Lower leg skin (tissue), 3 donors: ENCODE results near the gene ADAMTS8.

Source experiments
- CTCF ChIP-seq, 3 donors: fragments of 450-650 bp; IDR thresholded peaks; one replicate each; pipeline ENCODE4 v1.5.1; 2016; ENCODE audit warnings: antibody characterized with exemption in 3 of 3, mild to moderate bottlenecking in 3 of 3, moderate library complexity in 2 of 3
- POLR2A ChIP-seq, 2 donors: fragments of 450-650 bp; IDR thresholded peaks; one replicate each; pipeline ENCODE4 v1.6.1; 2016 to 2017; ENCODE audit warnings: antibody characterized with exemption in 2 of 2, mild to moderate bottlenecking in 1 of 2, moderate library complexity in 1 of 2

GRCh38 chr11:130458410-130458729 is 30.0 kb upstream of the ADAMTS8 start:
- TF ChIP-seq POLR2A (IDR thresholded peaks at IDR 0.05) = no peak
- TF ChIP-seq CTCF (IDR thresholded peaks at IDR 0.05) = no peak
